ENCODE measurements around the gene THSD7B. TPM values are rescaled to one million over a fixed set of nuclear protein-coding genes. Genes with fewer than 3 reads are reported as not detected.
"Not testable (repeated sequence)": the region's sequence is repeated elsewhere in the genome, so short reads cannot be mapped to it uniquely, and the experiment has no call there.

Gene THSD7B
- polyA plus RNA-seq, 1 experiment: not detected

DNA sequence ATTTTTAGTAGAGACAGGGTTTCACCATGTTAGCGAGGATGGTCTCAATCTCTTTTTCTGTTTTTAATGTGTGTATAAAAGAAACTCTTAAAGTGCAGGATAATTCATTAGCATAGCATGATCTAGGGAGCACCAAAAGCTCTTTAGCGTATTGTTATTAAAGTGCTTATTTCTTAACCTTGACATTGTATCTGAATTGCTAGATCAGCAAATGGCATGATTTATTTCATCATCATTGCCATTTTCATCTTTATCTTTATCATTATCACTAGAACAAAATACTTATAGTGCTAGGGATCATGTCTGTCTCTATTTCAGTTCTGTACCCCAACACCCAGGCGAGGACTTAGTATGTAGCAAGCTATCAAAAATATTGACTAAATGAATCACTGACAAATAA, 805.1 kb downstream of the THSD7B start:
- H3K27me3 ChIP-seq (ENCODE audit: control insufficient read depth, insufficient read depth, low read length): no peaks in the 10 kb centered on the region
- H3K4me3 ChIP-seq (ENCODE audit: low read depth, low read length): no peak overlapping the region
- DNase-seq (ENCODE audit: low read depth, low spot score): no peak
- ChIA-PET CTCF (no interaction called here), POLR2A (no interaction called here)
- TF ChIP-seq, protein P1, sequence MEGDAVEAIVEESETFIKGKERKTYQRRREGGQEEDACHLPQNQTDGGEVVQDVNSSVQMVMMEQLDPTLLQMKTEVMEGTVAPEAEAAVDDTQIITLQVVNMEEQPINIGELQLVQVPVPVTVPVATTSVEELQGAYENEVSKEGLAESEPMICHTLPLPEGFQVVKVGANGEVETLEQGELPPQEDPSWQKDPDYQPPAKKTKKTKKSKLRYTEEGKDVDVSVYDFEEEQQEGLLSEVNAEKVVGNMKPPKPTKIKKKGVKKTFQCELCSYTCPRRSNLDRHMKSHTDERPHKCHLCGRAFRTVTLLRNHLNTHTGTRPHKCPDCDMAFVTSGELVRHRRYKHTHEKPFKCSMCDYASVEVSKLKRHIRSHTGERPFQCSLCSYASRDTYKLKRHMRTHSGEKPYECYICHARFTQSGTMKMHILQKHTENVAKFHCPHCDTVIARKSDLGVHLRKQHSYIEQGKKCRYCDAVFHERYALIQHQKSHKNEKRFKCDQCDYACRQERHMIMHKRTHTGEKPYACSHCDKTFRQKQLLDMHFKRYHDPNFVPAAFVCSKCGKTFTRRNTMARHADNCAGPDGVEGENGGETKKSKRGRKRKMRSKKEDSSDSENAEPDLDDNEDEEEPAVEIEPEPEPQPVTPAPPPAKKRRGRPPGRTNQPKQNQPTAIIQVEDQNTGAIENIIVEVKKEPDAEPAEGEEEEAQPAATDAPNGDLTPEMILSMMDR (IDR thresholded peaks at IDR 0.05; ENCODE audit: low read depth, low read length): no peak
- no peaks in the 10 kb centered on the region; the same call in 1 of the 2 replicates for H3K9me3 ChIP-seq (ENCODE audit: control insufficient read depth, insufficient read depth, low read length)
- no peak overlapping the region for H3K27ac ChIP-seq (ENCODE audit: low read depth, low read length)

DNA sequence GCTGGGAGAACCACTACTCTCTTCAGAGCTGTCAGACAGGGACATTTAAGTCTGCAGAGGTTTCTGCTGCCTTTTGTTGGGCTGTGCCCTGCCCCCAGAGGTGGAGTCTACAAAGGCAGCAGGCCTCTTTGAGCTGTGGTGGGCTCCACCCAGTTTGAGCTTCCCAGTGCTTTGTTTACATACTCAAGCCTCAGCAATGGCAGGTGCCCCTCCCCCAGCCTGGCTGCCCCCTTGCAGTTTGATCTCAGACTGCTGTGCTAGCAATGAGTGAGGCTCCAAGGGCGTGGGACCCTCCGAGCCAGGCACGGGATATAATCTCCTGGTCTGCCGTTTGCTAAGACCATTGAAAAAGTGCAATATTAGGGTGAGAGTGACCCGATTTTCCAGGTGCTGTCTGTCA, 822.5 kb downstream of the THSD7B start:
- H3K4me3 ChIP-seq (ENCODE audit: low read depth, low read length); DNase-seq (ENCODE audit: low read depth, low spot score); H3K27me3 ChIP-seq (ENCODE audit: control insufficient read depth, insufficient read depth, low read length); POLR2A ChIA-PET; H3K27ac ChIP-seq (ENCODE audit: low read depth, low read length); CTCF ChIA-PET; H3K9me3 ChIP-seq (ENCODE audit: control insufficient read depth, insufficient read depth, low read length): not testable (repeated sequence)

DNA sequence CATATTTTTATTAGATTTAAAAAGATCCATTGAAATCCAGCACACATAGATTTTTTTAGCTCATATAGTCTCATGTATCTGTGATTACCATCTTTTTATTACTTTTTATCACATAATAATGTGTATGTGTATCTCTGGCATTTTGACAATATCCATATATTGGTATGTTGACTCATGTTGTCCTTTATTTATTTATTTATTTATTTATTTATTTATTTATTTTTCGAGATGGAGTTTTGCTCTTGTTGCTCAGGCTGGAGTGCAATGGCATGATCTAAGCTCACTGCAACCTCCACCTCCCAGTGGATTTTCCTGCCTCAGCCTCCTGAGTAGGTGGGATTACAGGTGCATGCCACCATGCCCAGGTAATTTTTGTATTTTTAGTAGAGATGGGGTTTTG, 823.2 kb downstream of the THSD7B start:
- DNase-seq (ENCODE audit: low read depth, low spot score); H3K9me3 ChIP-seq (ENCODE audit: control insufficient read depth, insufficient read depth, low read length); H3K4me3 ChIP-seq (ENCODE audit: low read depth, low read length); H3K27ac ChIP-seq (ENCODE audit: low read depth, low read length); CTCF ChIA-PET; H3K27me3 ChIP-seq (ENCODE audit: control insufficient read depth, insufficient read depth, low read length); POLR2A ChIA-PET: not testable (repeated sequence)

DNA sequence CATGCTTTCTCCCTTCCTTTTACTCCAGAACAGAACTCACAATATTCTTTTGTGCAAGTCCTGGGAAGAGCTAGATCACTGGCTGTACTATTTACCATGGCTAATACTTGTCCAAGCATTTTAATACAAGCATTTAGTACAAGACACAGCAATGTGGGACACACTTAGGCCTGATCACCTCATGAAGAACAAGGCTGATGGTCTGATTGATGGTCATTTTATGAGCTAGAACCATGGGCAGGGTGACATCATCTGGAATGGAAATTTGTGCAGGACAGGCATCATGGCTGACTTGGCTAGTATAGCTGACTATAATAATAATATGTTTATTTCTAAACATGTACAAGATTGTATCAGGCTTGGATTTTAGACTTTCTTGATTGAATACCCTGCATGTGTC, 824.8 kb downstream of the THSD7B start:
- H3K27me3 ChIP-seq (ENCODE audit: control insufficient read depth, insufficient read depth, low read length): no peaks in the 10 kb centered on the region
- ChIA-PET POLR2A (no interaction called here), CTCF (no interaction called here)
- no peak for DNase-seq (ENCODE audit: low read depth, low spot score)
- no peak overlapping the region for H3K4me3 ChIP-seq (ENCODE audit: low read depth, low read length)
- TF ChIP-seq, protein P1 (IDR thresholded peaks at IDR 0.05; ENCODE audit: low read depth, low read length): no peak
- H3K9me3 ChIP-seq (ENCODE audit: control insufficient read depth, insufficient read depth, low read length): peaks cover 5% of the 10 kb centered on the region
- H3K27ac ChIP-seq (ENCODE audit: low read depth, low read length): no peak overlapping the region

DNA sequence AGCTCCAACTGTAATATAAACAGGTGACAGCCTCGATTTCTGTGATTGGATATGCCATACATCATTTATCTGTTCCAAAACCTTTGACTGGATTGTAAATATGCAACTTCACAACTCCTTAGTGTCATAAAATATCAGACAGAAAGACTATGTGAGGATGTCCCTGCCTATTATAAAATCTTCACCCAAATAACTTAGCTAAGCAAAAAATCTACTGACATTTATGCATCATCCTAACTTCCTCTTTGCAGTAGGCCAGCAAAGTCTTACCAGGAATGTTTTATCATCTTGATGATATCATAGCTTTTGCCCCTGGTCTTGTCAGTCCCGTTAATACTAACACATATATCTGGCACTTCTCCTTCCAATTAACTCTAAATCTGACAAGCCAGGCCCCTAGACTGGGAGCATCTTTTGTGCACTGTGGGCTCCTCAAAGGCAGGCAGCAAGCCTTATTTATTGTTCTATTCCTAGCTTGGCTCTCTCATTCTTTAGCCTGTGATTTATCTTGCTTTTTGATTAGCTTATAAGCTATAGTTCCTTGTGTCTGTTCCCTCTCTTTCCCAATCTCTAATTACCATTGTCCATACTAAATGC, 842.5 kb downstream of the THSD7B start:
- H3K9me3 ChIP-seq (ENCODE audit: control insufficient read depth, insufficient read depth, low read length): peaks cover 8% of the 10 kb centered on the region; the same call in 1 of the 2 replicates
- ChIA-PET CTCF (no interaction called here), POLR2A (no interaction called here)
- TF ChIP-seq, protein P1 (IDR thresholded peaks at IDR 0.05; ENCODE audit: low read depth, low read length): no peak
- H3K4me3 ChIP-seq (ENCODE audit: low read depth, low read length): no peak overlapping the region
- H3K27me3 ChIP-seq (ENCODE audit: control insufficient read depth, insufficient read depth, low read length): no peaks in the 10 kb centered on the region
- no peak for DNase-seq (ENCODE audit: low read depth, low spot score)
- H3K27ac ChIP-seq (ENCODE audit: low read depth, low read length): no peak overlapping the region

DNA sequence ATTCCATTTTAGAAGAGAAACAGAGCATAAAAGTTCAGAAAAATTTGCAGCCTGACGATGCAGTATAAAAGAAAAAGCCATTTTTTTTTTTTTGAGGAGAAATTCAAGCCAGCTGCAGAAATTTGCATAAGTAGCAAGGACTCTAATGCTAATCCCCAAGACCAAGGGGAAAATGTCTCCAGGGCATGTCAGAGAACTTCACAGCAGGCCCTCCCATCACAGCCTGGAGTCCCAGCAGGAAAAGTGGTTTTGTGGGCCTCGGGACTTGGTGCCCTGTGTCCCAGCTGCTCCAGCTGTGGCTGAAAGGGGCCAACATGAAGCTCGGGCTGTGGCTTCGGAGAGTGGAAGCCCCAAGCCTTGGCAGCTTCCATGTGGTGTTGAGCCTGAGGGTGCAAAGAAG, 873.6 kb downstream of the THSD7B start:
- DNase-seq (ENCODE audit: low read depth, low spot score): no peak
- H3K27me3 ChIP-seq (ENCODE audit: control insufficient read depth, insufficient read depth, low read length): no peaks in the 10 kb centered on the region
- POLR2A ChIA-PET: no interaction called here
- TF ChIP-seq, protein P1 (IDR thresholded peaks at IDR 0.05; ENCODE audit: low read depth, low read length): no peak
- H3K27ac ChIP-seq (ENCODE audit: low read depth, low read length): no peak overlapping the region
- CTCF ChIA-PET: no interaction called here
- no peak overlapping the region for H3K4me3 ChIP-seq (ENCODE audit: low read depth, low read length)
- H3K9me3 ChIP-seq (ENCODE audit: control insufficient read depth, insufficient read depth, low read length): peaks cover 9% of the 10 kb centered on the region

Measured in AG04450 (cell line).